GM06990 (cell line): ENCODE results near the gene THOC6.
"Not testable (repeated sequence)": the region's sequence is repeated elsewhere in the genome, so short reads cannot be mapped to it uniquely, and the experiment has no call there.

Experiments
- DNase-seq: peaks from one replicate; pipeline ENCODE4 v3.0.0-alpha.2; 2011; ENCODE audit not compliant: insufficient read length; ENCODE audit errors: extremely low read depth
- H3K27me3 ChIP-seq: replicated peaks from 2 replicates; pipeline ENCODE4 v1.6.0; 2011; ENCODE audit warnings: low read length; ENCODE audit not compliant: control insufficient read depth, insufficient read depth
- H3K36me3 ChIP-seq: 2 replicates; pipeline ENCODE4 v1.5.1; 2011; ENCODE audit warnings: low read length; ENCODE audit not compliant: control insufficient read depth, insufficient read depth
- H3K4me3 ChIP-seq: replicated peaks from 2 replicates; pipeline ENCODE4 v1.5.1; 2011; ENCODE audit warnings: low read depth, mild to moderate bottlenecking, control low read depth, low read length
- CTCF ChIP-seq: IDR thresholded peaks from 2 replicates; pipeline ENCODE4 v1.5.1; 2011; ENCODE audit warnings: low read length, control low read depth, mild to moderate bottlenecking, inconsistent platforms; ENCODE audit not compliant: insufficient read depth, poor library complexity, severe bottlenecking

THOC6 gene

GRCh38 chr16:3049921-3050481 is 26.2 kb downstream of the THOC6 start:
- Histone ChIP-seq H3K36me3 (no peaks in the 10 kb centered on the region), H3K4me3 (no peak overlapping the region), H3K27me3 (no peaks in the 10 kb centered on the region; the same call in 1 of the 2 replicates)
- DNase-seq: no peak
- no peak for TF ChIP-seq CTCF

- H3K27me3 ChIP-seq: no peaks in the 10 kb centered on the region; the same call in 1 of the 2 replicates
- DNase-seq: no peak
Measured at GRCh38 chr16:3050487-3050886, 26.7 kb downstream of the THOC6 start.

GRCh38 chr16:3051009-3051408 is 27.2 kb downstream of the THOC6 start:
- H3K4me3 ChIP-seq: no peak overlapping the region
- no peaks in the 10 kb centered on the region; the same call in 1 of the 2 replicates for H3K27me3 ChIP-seq
- no peaks in the 10 kb centered on the region for H3K36me3 ChIP-seq
- DNase-seq: no peak
- no peak for TF ChIP-seq CTCF

More at GRCh38 chr16:3050487-3050886, 26.7 kb downstream of the THOC6 start:
- Histone ChIP-seq H3K36me3 (no peaks in the 10 kb centered on the region), H3K4me3 (no peak overlapping the region)
- no peak for TF ChIP-seq CTCF

GRCh38 chr16:3051494-3051893 is 27.7 kb downstream of the THOC6 start:
- H3K4me3 ChIP-seq: no peak overlapping the region
- DNase-seq: no peak
- no peaks in the 10 kb centered on the region; the same call in 1 of the 2 replicates for H3K27me3 ChIP-seq
- H3K36me3 ChIP-seq: no peaks in the 10 kb centered on the region
- no peak for TF ChIP-seq CTCF

GRCh38 chr16:3052571-3053329 is 28.9 kb downstream of the THOC6 start:
- H3K27me3 ChIP-seq, DNase-seq, H3K4me3 ChIP-seq, H3K36me3 ChIP-seq: not testable (repeated sequence)

GRCh38 chr16:3053330-3053710 is 29.5 kb downstream of the THOC6 start:
- not testable (repeated sequence) for H3K4me3 ChIP-seq, H3K27me3 ChIP-seq, H3K36me3 ChIP-seq, DNase-seq
